ENCODE measurements around the gene PCDH1.

Gene PCDH1

DNA sequence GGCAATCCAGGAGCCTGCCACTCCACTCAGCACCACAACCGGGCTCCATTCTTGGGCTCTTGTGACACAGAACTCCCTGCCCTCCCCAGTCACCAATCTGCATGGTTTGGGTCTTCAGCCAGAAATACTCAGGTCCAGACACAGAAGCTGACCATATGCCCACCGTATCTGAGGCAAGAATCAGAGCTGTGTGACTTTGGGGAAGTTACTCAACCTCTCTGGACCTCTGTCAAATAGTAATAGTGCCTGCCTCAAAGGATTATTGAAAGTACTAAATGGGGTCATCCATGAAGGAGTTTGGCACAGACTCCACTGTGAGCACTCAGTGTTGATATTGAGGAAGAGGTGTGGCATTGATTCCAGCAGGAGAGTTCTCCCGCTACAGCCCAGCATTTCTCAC is 67.5 kb downstream of the PCDH1 start:
- DNase-seq (ENCODE audit: low read depth, low spot score) = no peak

DNA sequence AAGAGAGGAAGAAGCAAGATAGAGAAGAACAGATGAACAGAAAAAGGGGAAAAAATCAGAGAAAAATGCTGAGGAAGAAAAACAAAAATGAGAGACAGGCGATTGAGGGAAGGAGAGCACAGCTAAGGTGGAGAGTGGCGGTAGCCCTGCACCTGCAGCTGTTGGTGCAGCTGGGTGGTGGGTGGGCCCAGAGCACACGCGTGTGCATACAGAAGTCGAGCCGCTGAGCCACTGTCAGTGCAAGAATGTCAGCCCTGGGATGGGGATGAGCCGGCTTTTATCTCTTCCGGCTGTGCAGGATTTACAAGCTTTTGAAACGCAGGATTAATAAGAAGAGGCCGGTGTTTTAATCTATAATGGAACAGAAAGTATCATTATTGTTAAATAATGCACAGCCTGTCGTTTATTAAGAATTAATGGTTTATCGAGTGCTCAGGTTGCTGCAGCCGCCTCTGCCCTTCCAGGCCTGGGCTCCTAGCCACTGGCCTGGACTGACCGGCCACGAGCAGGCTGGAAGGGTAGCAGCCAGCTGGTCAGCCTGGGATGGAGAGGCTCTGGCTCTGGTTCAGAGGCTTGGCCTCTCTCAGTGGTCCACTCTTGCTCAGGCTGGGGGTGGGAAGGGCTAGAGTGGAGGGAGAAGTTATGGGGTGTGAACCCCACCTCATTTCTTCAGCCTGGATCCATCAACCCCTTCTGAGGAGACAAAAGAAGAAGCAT is 68.7 kb downstream of the PCDH1 start:
- DNase-seq (ENCODE audit: low read depth, low spot score) = no peak

DNA sequence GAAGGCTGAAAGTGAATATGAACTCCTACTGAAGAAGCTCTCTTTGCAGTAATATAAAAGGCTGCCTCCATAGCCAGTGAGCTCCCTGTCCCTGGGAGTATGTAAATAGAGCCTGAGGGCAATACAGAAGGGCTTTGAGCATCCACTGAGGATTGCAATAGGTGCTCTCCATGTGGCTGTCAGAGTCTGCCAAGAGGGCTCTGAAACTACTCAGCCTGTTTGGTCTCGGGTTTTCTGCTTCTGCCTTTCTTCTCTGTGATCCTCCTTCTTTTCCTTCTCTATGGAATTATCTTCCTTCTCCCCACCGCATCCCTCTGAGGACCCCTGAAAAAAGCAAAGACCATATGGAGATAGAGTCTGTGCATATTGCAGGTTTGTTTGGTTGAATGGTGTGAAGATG is 69.4 kb downstream of the PCDH1 start:
- DNase-seq (ENCODE audit: low read depth, low spot score) = no peak

DNA sequence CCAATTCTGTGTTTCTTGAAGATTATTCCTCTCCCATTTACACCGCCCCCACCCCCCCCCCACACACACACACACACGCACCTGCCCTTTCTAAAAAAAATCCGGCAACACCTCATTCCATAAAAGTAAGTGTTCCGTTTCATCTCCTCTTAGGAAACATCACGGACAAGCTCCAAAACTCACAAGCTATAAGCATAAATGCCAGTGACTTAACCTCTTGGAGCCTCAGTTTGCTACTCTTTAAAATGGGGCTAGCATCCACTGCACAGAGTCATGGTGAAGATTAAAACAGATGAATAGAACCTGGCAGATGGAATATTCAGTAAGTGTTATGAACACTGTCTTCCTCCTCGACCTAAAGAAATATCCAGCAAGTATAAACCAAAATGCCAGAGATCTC is 70.5 kb downstream of the PCDH1 start:
- no peak for DNase-seq (ENCODE audit: low read depth, low spot score)

DNA sequence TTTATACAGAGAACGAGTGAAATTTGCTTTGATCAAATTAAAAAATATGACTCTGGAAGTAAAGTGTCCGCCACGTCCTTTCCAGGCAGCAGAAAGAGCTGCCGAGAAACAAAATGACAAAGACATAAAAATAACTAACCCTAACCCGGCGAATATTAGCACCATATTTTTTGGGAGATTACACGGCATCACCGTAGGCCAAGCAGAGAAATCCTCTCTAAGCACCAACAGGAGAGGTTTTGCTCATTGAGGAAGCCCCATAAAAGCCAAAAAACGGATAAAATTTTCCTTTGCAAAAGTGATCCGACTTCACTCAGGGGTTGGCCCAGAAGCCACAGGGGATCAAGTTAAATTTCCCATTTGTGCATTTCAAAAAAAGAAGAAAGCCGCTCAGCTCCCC is 70.9 kb downstream of the PCDH1 start:
- DNase-seq (ENCODE audit: low read depth, low spot score) = no peak

DNA sequence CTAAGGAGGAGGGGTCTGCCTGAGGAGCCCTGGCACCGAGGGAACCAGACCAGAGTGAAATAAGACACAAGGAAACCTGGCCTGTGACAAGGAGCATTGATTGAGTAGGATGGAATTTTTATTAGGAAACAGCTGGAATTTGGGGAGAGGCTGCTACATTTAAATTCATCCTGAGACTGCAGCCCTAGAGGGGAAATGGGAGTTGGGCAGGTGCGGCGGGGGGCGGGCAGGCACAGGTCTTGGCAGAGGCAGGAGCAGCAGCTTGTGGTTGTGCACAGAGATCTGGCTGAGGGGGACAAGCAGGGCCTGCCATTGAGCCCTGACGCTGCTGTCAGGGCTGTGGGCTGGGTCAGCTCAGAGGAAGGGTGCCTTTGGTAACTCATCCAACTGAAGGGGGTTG is 71.6 kb downstream of the PCDH1 start:
- DNase-seq (ENCODE audit: low read depth, low spot score) = no peak

DNA sequence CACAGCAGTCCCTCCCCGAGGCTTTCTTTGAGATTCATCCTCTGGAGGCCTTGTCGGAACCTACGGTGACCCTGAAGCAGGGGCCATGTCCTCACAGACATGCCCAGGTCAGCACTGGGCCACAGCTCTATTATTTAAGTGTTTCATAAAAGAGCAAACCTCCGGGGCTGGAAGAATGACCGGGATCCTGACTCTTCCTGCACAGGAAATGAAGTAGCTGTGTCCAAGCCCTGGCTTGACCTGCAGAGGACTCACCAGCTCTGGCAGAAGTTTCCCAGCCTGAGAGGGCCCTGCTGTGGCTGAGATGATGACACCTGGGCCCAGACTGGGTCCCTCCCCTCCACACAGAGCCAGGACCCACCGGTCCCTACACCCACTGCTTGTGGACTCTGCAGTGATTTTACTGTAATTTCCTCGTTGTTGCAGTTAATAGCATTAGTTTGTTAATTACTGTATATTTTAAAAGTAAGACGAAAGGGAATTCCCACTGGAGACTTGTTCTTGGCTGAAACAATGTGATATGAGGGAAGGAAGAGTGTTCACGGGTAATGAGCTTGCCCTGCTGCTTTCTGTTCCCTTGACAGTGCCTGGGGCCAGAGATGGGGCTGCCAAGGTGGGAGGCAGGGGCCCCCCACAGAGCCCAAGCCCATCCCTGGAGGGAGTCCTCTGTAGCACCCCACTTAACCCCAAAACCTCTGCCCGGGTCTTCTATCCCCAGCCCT is 72.2 kb downstream of the PCDH1 start:
- no peak for DNase-seq (ENCODE audit: low read depth, low spot score)

DNA sequence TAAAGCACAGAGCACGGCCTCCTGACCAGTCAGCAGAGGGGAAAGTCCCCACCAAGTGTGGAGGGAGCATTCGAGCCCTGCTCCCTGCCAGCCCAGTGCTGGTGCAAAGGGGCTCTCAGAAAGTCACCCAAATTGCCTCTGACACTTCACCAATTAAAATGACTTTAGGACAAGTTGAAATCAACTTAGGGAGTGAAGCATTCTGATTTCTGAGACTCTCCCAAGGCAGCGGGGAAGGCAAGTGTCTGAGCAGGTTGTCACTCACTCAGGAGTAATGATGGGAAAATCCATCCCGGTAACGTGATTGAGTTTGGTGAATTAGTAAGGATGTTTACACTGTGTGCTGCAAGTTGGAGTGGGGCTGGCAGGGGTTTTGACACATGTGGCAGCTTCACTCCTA is 73.7 kb downstream of the PCDH1 start:
- no peak for DNase-seq (ENCODE audit: low read depth, low spot score)

Measured in iPS DF 19.7 (cell line).